ENCODE measurements around the gene LDHD. TPM values are rescaled to one million over a fixed set of nuclear protein-coding genes. Genes with fewer than 3 reads are reported as not detected.

LDHD gene
- total and polyA plus RNA-seq, 2 donors: 0.99 to 1.6 TPM

DNA sequence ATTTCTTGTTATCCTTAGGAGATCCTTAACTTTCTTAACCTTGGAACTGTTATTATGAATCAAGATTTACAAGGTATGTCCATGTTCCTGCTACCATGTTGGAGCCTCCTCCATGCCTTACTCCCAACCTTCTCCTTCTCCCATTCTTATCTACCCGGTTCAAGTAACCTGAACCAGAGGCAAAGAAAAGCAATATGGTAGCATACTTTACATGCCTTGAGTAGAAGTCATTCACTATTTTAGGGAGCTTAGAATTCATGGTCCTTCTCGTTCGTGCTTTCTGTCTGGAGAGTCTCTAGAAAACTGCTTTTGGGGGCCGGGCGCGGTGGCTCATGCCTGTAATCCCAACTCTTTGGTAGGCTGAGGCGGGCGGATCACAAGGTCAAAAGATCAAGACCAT, 37.7 kb downstream of the LDHD start:
- 99% methylated on average over 8 of the region's 8 CpGs for WGBS
- no peaks in the 10 kb centered on the region for H3K27me3 ChIP-seq (ENCODE audit: control insufficient read depth in 2 of 2, insufficient read depth in 1 of 2, low read length in 1 of 2)
- H3K27ac ChIP-seq (ENCODE audit: low read depth in 1 of 2, low read length in 1 of 2): no peak overlapping the region
- no peak for DNase-seq (ENCODE audit: low read depth in 6 of 9, low spot score in 9 of 9)
- H3K9me3 ChIP-seq (ENCODE audit: control insufficient read depth in 2 of 2, insufficient read depth in 1 of 2, low read length in 1 of 2): peaks cover 0 to 4% of the 10 kb centered on the region in 2 donors
- peaks cover 66 to 88% of the 10 kb centered on the region in 2 donors for H3K4me1 ChIP-seq (ENCODE audit: control insufficient read depth in 2 of 2, insufficient read depth in 2 of 2, low read length in 2 of 2)
- H3K36me3 ChIP-seq (ENCODE audit: control insufficient read depth in 2 of 2, insufficient read depth in 2 of 2, low read length in 1 of 2): peaks cover 3 to 18% of the 10 kb centered on the region in 2 donors
- H3K4me3 ChIP-seq (ENCODE audit: low read length in 2 of 2): no peak overlapping the region

DNA sequence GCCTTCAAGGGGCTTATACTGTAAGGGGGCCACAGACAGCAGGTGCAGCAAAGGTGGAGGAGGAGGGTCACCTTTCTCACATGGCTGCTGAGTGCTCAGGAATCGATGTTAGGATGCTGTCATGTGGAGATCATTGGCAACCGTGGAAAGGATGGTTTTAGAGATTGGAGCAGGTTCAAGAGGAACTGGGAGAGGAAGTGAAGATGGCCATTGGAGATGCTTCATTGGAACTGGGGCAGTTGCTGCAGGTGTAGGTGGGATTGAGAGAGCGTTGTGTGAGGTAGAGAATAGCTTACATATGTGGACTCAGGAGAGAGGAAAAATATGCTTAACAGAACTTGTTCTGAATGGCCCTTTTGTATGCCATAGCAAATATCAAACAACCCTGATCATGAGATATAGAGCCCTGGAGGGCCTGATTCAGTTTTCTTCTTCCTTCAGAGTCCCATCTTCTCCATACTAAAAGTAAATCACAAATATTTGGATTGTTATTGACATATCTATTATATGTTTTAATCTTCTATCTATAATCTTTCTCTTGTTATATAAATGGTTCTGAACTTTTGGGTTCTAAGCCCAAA, 40.8 kb downstream of the LDHD start:
- WGBS: 5% methylated on average over 3 of the region's 3 CpGs

DNA sequence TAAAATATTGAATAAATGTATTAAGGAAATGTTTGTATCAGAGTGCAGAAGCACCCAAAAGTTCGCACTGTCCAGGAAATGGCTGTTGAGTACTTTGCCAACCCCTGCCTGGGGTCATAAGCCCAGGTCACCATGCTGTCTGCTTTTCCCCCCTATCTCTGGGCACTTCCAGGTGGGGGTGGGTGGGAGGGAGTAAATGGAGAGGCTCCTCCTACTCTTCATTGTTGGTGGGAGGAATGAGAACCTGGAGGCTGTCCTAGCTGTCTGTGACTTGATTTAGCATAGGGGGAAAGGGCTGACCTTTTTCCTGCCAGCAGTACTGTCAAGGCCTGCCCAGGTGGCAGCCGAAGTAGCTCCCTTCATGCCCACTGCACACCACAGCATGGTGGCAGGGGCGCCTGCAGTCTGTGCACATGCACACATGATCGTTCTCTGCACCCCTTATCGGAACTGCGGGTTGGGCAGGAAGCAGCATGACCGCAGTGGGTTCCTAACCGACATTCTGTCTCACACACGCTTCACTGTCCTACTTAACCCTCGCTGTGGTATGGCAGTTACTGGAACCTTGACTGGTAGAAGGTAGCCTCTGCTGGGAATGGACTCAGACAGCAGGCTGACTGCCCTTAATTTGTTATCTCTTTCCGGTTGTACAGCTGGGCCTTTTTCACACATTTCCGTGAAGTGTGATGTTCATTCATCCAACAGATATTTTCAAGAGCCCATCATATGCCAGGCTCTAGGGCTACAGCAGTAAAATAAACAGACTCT, 41.5 kb downstream of the LDHD start:
- Histone ChIP-seq H3K9me3 (ENCODE audit: control insufficient read depth in 2 of 2, insufficient read depth in 1 of 2, low read length in 1 of 2) (peaks cover 0 to 10% of the 10 kb centered on the region in 2 donors), H3K4me3 (ENCODE audit: low read length in 2 of 2) (peak overlapping the region; percentile 36 to 41), H3K27me3 (ENCODE audit: control insufficient read depth in 2 of 2, insufficient read depth in 1 of 2, low read length in 1 of 2) (no peaks in the 10 kb centered on the region), H3K4me1 (ENCODE audit: control insufficient read depth in 2 of 2, insufficient read depth in 2 of 2, low read length in 2 of 2) (peaks cover 71 to 96% of the 10 kb centered on the region in 2 donors), H3K27ac (ENCODE audit: low read depth in 1 of 2, low read length in 1 of 2) (peak overlapping the region; percentile 91 to 98), H3K36me3 (ENCODE audit: control insufficient read depth in 2 of 2, insufficient read depth in 2 of 2, low read length in 1 of 2) (peaks cover 0 to 8% of the 10 kb centered on the region in 2 donors)
- WGBS: 4% methylated on average over 12 of the region's 12 CpGs
- peak; percentile 85 to 98 (median 94) for DNase-seq (ENCODE audit: low read depth in 6 of 9, low spot score in 9 of 9)

More for the DNA sequence above, 40.8 kb downstream of the LDHD start:
- Histone ChIP-seq H3K9me3 (ENCODE audit: control insufficient read depth in 2 of 2, insufficient read depth in 1 of 2, low read length in 1 of 2) (peaks cover 0 to 10% of the 10 kb centered on the region in 2 donors), H3K4me3 (ENCODE audit: low read length in 2 of 2) (peak overlapping the region; percentile 36 to 41), H3K4me1 (ENCODE audit: control insufficient read depth in 2 of 2, insufficient read depth in 2 of 2, low read length in 2 of 2) (peaks cover 71 to 96% of the 10 kb centered on the region in 2 donors), H3K36me3 (ENCODE audit: control insufficient read depth in 2 of 2, insufficient read depth in 2 of 2, low read length in 1 of 2) (peaks cover 0 to 12% of the 10 kb centered on the region in 2 donors), H3K27ac (ENCODE audit: low read depth in 1 of 2, low read length in 1 of 2) (peak overlapping the region; percentile 94 to 98), H3K27me3 (ENCODE audit: control insufficient read depth in 2 of 2, insufficient read depth in 1 of 2, low read length in 1 of 2) (no peaks in the 10 kb centered on the region)
- DNase-seq (ENCODE audit: low read depth in 6 of 9, low spot score in 9 of 9): no peak

DNA sequence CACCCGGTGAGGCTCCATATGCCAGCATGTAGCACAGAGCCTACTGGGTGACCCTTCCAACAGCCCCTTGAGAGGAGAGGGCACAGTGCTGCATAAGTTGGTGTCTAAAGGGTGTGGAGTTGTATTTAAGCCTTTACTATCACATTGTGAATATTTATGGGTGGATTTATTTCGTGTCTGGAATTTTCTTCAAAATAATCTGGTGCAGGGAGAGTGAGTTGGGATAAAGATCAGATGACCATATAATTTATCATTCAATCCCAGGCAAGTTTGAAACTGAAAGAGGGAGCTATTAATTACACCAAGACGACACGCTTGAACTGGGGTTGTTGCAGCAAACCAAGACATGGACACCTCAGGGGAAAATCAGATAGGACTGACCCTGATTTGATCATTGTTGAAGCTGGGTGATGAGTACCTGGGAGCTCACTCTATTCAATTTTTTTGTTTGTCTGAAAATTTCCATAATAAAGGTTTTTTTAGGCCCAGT, 42.2 kb downstream of the LDHD start:
- H3K9me3 ChIP-seq (ENCODE audit: control insufficient read depth in 2 of 2, insufficient read depth in 1 of 2, low read length in 1 of 2): peaks cover 0 to 10% of the 10 kb centered on the region in 2 donors
- H3K4me3 ChIP-seq (ENCODE audit: low read length in 2 of 2): no peak overlapping the region
- H3K27ac ChIP-seq (ENCODE audit: low read depth in 1 of 2, low read length in 1 of 2): peak overlapping the region; percentile 91 to 98
- WGBS: 86% methylated on average over 4 of the region's 4 CpGs
- peaks cover 72 to 96% of the 10 kb centered on the region in 2 donors for H3K4me1 ChIP-seq (ENCODE audit: control insufficient read depth in 2 of 2, insufficient read depth in 2 of 2, low read length in 2 of 2)
- H3K36me3 ChIP-seq (ENCODE audit: control insufficient read depth in 2 of 2, insufficient read depth in 2 of 2, low read length in 1 of 2): peaks cover 0 to 4% of the 10 kb centered on the region in 2 donors
- no peak for DNase-seq (ENCODE audit: low read depth in 6 of 9, low spot score in 9 of 9)
- H3K27me3 ChIP-seq (ENCODE audit: control insufficient read depth in 2 of 2, insufficient read depth in 1 of 2, low read length in 1 of 2): no peaks in the 10 kb centered on the region

DNA sequence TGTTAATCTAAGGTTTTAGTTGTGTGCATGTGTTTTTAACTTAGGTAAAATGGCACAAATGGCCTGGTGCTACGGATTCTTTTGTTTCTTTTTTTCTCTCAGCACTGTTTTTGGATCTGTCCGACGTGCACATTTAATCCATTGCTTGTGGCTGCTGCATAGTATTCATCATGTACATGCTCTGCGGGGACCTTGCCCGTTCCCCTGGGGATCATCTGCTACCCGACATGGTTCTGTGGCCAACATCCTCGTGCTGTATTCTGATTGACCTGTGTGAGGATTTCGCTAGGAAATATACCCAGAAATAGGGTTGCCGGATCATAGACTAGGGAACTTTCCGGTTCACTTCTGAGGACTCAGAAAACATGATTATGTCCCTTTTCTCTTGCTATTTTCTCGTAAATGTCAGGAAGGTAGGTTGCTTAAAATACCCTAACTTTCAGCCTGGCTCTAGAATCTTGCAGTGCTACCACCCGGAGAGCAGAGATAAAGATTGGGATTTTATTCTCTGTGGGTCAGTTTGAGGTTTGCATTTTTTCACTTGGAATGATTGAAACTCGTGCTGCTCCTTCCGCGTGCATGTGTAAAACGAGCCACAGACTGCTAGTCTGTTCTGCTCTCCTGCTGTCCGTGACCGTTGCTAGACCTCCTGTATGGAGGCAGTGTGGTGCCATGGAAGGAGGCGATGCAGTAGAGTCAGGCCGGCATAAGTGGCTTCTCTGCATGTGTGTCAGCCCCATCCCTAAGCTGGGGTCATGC, 42.9 kb downstream of the LDHD start:
- H3K36me3 ChIP-seq (ENCODE audit: control insufficient read depth in 2 of 2, insufficient read depth in 2 of 2, low read length in 1 of 2): peaks cover 0 to 4% of the 10 kb centered on the region in 2 donors
- peaks cover 0 to 10% of the 10 kb centered on the region in 2 donors for H3K9me3 ChIP-seq (ENCODE audit: control insufficient read depth in 2 of 2, insufficient read depth in 1 of 2, low read length in 1 of 2)
- H3K27me3 ChIP-seq (ENCODE audit: control insufficient read depth in 2 of 2, insufficient read depth in 1 of 2, low read length in 1 of 2): no peaks in the 10 kb centered on the region
- 85% methylated on average over 20 of the region's 20 CpGs for WGBS
- H3K4me1 ChIP-seq (ENCODE audit: control insufficient read depth in 2 of 2, insufficient read depth in 2 of 2, low read length in 2 of 2): peaks cover 78 to 98% of the 10 kb centered on the region in 2 donors
- H3K4me3 ChIP-seq (ENCODE audit: low read length in 2 of 2): no peak overlapping the region
- H3K27ac ChIP-seq (ENCODE audit: low read depth in 1 of 2, low read length in 1 of 2): peak overlapping the region; percentile 91 to 98
- DNase-seq (ENCODE audit: low read depth in 6 of 9, low spot score in 9 of 9): no peak

DNA sequence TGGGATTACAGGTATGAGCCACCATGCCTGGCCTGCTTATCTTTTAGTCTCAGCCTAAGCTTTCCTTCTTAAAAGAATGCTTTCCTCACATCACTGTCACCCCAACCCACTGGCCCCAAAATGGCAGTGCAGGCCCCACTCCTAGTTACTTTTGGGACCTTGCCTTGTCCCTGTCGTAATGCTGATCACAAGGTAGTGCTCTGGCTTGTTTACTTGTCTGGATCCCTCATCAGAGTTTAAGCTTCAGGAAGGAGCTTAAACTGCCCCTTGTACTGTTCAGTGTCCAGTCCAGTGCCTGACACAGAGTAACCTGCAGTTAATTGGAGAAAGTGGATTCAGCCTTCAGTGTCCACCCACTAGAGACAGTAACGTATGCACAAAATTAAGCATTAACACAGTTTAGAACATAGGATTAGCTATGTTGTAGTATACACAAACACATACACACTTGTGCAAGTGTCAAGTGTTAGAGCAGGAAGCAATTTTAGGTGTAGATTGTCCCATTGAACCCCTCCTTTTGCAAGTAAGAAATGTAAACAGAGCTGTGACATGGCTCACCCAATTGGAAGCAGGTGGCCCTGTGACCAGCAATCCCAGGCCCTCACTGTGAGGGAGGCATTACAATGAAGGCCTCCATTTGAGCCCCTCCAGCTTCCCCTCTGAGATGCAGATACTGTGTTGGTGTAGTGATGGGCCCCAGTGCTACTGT, 44.2 kb downstream of the LDHD start:
- Histone ChIP-seq H3K27me3 (ENCODE audit: control insufficient read depth in 2 of 2, insufficient read depth in 1 of 2, low read length in 1 of 2) (no peaks in the 10 kb centered on the region), H3K9me3 (ENCODE audit: control insufficient read depth in 2 of 2, insufficient read depth in 1 of 2, low read length in 1 of 2) (peaks cover 0 to 10% of the 10 kb centered on the region in 2 donors), H3K27ac (ENCODE audit: low read depth in 1 of 2, low read length in 1 of 2) (peak overlapping the region; percentile 74 to 98), H3K36me3 (ENCODE audit: control insufficient read depth in 2 of 2, insufficient read depth in 2 of 2, low read length in 1 of 2) (peaks cover 0 to 4% of the 10 kb centered on the region in 2 donors), H3K4me1 (ENCODE audit: control insufficient read depth in 2 of 2, insufficient read depth in 2 of 2, low read length in 2 of 2) (peaks cover 77 to 98% of the 10 kb centered on the region in 2 donors), H3K4me3 (ENCODE audit: low read length in 2 of 2) (no peak overlapping the region)
- WGBS: 97% methylated on average over 2 of the region's 2 CpGs
- peak in 1 of 9 donors; percentile 11 for DNase-seq (ENCODE audit: low read depth in 6 of 9, low spot score in 9 of 9)

DNA sequence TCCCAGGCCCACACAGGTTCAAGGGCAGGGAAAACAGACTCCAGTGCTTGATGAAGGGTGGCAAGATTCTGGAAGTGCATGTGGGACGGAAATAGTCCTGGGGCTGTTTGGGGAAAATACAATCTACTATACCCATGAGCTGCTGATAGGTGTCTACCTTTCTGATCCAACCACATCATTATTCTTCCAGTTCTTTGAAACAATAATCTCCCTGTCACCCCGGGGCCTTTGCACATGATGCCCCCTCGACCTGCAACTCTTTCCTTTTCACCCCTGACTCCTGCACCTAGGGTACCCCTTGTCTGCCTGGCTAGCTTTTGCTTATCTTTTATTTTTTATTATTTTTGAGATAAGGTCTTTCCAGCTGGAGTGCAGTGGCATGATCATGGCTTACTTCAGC, 45.0 kb downstream of the LDHD start:
- Histone ChIP-seq H3K27ac (ENCODE audit: low read depth in 1 of 2, low read length in 1 of 2) (peak overlapping the region; percentile 84 to 98), H3K4me3 (ENCODE audit: low read length in 2 of 2) (no peak overlapping the region)

DNA sequence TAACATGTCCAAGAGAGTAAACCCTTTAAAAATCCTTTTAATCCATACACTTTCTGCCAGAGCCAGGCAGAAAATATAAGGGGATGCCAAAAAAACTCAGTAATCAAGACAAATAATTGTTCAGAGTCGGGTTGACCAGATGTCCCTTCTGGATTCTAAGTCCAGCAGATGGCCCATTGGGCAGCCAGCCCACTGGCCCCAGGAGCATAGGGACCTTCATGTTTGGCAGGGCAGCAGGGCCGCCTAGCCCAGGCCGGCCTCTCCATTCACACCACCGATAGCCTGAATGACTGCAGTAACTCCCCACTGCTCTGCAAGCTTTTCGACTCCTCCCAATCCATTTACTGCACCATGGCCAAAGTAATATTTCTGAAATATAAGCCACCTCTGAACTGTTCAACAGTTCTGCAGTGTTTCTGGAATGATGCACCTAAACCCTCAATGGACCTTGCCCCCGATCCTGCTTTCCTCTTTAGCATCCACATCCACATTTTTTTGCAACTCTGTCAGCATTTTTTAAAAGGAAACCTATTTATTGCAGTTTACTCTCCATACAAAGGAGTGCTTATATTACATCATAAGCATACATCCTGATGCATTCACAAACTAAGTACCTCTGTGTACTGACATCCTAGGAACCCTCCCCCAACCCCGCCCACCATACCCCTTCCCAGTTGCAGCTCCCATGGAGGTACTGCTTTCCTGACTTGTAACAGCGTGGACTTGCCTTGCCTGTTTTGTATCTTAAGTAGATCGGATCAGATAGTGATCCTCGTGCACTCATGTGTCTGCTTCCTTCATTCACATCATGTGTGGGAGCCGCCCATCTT, 46.4 kb downstream of the LDHD start:
- H3K27ac ChIP-seq (ENCODE audit: low read depth in 1 of 2, low read length in 1 of 2): peak overlapping the region; percentile 86 to 98

More for the DNA sequence above, 45.0 kb downstream of the LDHD start:
- Histone ChIP-seq H3K36me3 (ENCODE audit: control insufficient read depth in 2 of 2, insufficient read depth in 2 of 2, low read length in 1 of 2) (peaks cover 0 to 4% of the 10 kb centered on the region in 2 donors), H3K27me3 (ENCODE audit: control insufficient read depth in 2 of 2, insufficient read depth in 1 of 2, low read length in 1 of 2) (no peaks in the 10 kb centered on the region), H3K9me3 (ENCODE audit: control insufficient read depth in 2 of 2, insufficient read depth in 1 of 2, low read length in 1 of 2) (peaks cover 0 to 7% of the 10 kb centered on the region in 2 donors), H3K4me1 (ENCODE audit: control insufficient read depth in 2 of 2, insufficient read depth in 2 of 2, low read length in 2 of 2) (peaks cover 74 to 97% of the 10 kb centered on the region in 2 donors)
- WGBS: 97% methylated on average over 3 of the region's 3 CpGs
- no peak for DNase-seq (ENCODE audit: low read depth in 6 of 9, low spot score in 9 of 9)

More for the DNA sequence above, 46.4 kb downstream of the LDHD start:
- no peak overlapping the region for H3K4me3 ChIP-seq (ENCODE audit: low read length in 2 of 2)
- H3K4me1 ChIP-seq (ENCODE audit: control insufficient read depth in 2 of 2, insufficient read depth in 2 of 2, low read length in 2 of 2): peaks cover 72 to 97% of the 10 kb centered on the region in 2 donors
- 80% methylated on average over 11 of the region's 11 CpGs for WGBS
- H3K36me3 ChIP-seq (ENCODE audit: control insufficient read depth in 2 of 2, insufficient read depth in 2 of 2, low read length in 1 of 2): peaks cover 0 to 4% of the 10 kb centered on the region in 2 donors
- H3K27me3 ChIP-seq (ENCODE audit: control insufficient read depth in 2 of 2, insufficient read depth in 1 of 2, low read length in 1 of 2): no peaks in the 10 kb centered on the region
- no peak for DNase-seq (ENCODE audit: low read depth in 6 of 9, low spot score in 9 of 9)
- H3K9me3 ChIP-seq (ENCODE audit: control insufficient read depth in 2 of 2, insufficient read depth in 1 of 2, low read length in 1 of 2): peaks cover 0 to 6% of the 10 kb centered on the region in 2 donors
